ENCODE results near the gene TAOK1. TPM values are rescaled to one million over a fixed set of nuclear protein-coding genes. Genes with fewer than 3 reads are reported as not detected.

Gene TAOK1
- total and polyA plus RNA-seq, 2 of the 13 experiments (the other 11 are each of a cell fraction or from before 2014, with no cell fraction given): 14.1 to 23.0 TPM

DNA sequence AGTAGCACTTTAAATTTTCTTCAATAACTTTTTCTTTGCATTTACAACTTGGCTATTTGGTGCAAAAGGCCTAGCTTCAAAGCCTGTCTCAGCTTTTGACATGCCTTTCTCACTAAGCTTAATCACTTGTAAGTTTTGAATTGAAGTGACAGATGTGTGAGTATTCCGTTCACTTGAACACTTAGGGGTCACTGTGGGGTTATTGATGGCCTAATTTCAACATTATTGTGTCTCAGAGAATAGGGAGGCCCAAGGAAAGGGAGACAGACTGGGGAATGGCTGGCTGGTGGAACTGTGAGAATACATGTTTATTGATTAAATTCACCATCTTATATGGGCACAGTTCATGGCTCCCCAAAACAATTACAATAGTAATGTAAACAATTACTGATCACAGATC lies 84.1 kb downstream of the TAOK1 start:
- no TSS peak for BruUV-seq (replicated peaks)
- FAIRE-seq (no peak), DNase-seq (ENCODE audit: low spot score) (no peak), ATAC-seq (no peak)
- Histone ChIP-seq H3K9me3 (ENCODE audit: low read length) (no peaks in the 10 kb centered on the region), H3K9ac (ENCODE audit: insufficient read depth, low read depth, low read length) (no peak overlapping the region), H3K4me3 (replicated peaks in 1 of 3; ENCODE audit: insufficient read depth in 1 of 3, low read depth in 2 of 3, low read length in 3 of 3) (no peak overlapping the region), H3K27me3 (ENCODE audit: control insufficient read depth in 1 of 2, insufficient read depth in 2 of 2, low read length in 2 of 2) (no peaks in the 10 kb centered on the region), H3K36me3 (replicated peaks in 1 of 2; ENCODE audit: control insufficient read depth in 1 of 2, insufficient read depth in 2 of 2, low read length in 2 of 2) (peaks cover 6 to 35% of the 10 kb centered on the region in 2 experiments), H2AFZ (ENCODE audit: low read length) (no peak overlapping the region), H4K20me1 (ENCODE audit: insufficient read depth, low read length) (no peaks in the 10 kb centered on the region), H3K79me2 (ENCODE audit: insufficient read depth, low read length) (no peaks in the 10 kb centered on the region), H3K27ac (ENCODE audit: extremely low read length, insufficient read depth, low read length) (no peak overlapping the region), H3K4me1 (ENCODE audit: insufficient read depth, low read length) (no peaks in the 10 kb centered on the region), H3K4me2 (ENCODE audit: low read depth, low read length) (no peak overlapping the region)
- 93% methylated on average over 1 of the region's 1 CpG for WGBS (ENCODE audit: low lambda C conversion rate)
- in situ Hi-C loops (cut with HindIII; ENCODE audit: extremely low pct_ligation_motif_present, low pct_unique_long_range_greater_than_20kb) (no loop called here), intact Hi-C loops (cut with micrococcal nuclease; ENCODE audit: unreplicated experiment) (no loop called here)
- CTCF ChIA-PET (ENCODE audit: low intra/inter-chr PET ratio, low total read pairs): no interaction called here
- no peak for TF ChIP-seq ZBTB7A (CRISPR knock-in tag; IDR thresholded peaks at IDR 0.05)
- TF ChIP-seq ZNF431 (CRISPR knock-in tag; IDR thresholded peaks at IDR 0.05; ENCODE audit: borderline replicate concordance, low read depth): no peak
- no peak for TF ChIP-seq NCOA1 (CRISPR knock-in tag; IDR thresholded peaks at IDR 0.05)
- no peak for TF ChIP-seq JARID2 (CRISPR knock-in tag; IDR thresholded peaks at IDR 0.05; ENCODE audit: insufficient replicate concordance)
- TF ChIP-seq ZFP1 (CRISPR knock-in tag; IDR thresholded peaks at IDR 0.05): no peak
- TF ChIP-seq ZNF7 (CRISPR knock-in tag; IDR thresholded peaks at IDR 0.05): no peak
- TF ChIP-seq ZFP36L2 (CRISPR knock-in tag; IDR thresholded peaks at IDR 0.05): no peak
- no peak for TF ChIP-seq ZNF569 (CRISPR knock-in tag; IDR thresholded peaks at IDR 0.05; ENCODE audit: borderline replicate concordance)
- no peak for TF ChIP-seq ELF4 (CRISPR knock-in tag; IDR thresholded peaks at IDR 0.05; ENCODE audit: borderline replicate concordance)
- no peak for TF ChIP-seq ZNF232 (CRISPR knock-in tag; IDR thresholded peaks at IDR 0.05; ENCODE audit: borderline replicate concordance)
- no peak for TF ChIP-seq PCBP2 (optimal IDR thresholded peaks at IDR 0.05; ENCODE audit: low read depth, low read length, poor library complexity, severe bottlenecking)
- TF ChIP-seq SMC3 (IDR thresholded peaks at IDR 0.05; ENCODE audit: low read length): no peak
- POLR2A ChIA-PET: no interaction called here

All from HepG2 (cell line).